Natural killer cell (primary cell): ENCODE data around the gene OR6X1. TPM values are rescaled to one million over a fixed set of nuclear protein-coding genes. Genes with fewer than 3 reads are reported as not detected.

Source experiments
- ATAC-seq, 3 donors: fragments of 150-1000 bp in 2 of 3; fragments of 200-7000 bp in 1 of 3; cut with Tn5 transposase; 1 replicate in 1 of 3; 2 replicates in 2 of 3; pipeline ENCODE4 v1.10.0; 2021; ENCODE audit warnings: mild to moderate bottlenecking in 2 of 3, moderate library complexity in 2 of 3
- DNase-seq, 2 donors: peaks; one replicate each; pipeline versions ENCODE4 v3.0.0 to v3.0.0-alpha.2; 2013 to 2021; ENCODE audit warnings: mixed read lengths in 1 of 2
- H3K27ac ChIP-seq: one replicate; pipeline ENCODE4 v1.5.1; 2013; ENCODE audit warnings: mild to moderate bottlenecking, low read length
- H3K27me3 ChIP-seq: one replicate; pipeline ENCODE4 v1.6.1; 2013; ENCODE audit warnings: low read length; ENCODE audit not compliant: control insufficient read depth, insufficient read depth
- H3K36me3 ChIP-seq: one replicate; pipeline ENCODE4 v1.6.1; 2013; ENCODE audit warnings: low read length; ENCODE audit not compliant: control insufficient read depth, insufficient read depth
- H3K4me1 ChIP-seq: one replicate; pipeline ENCODE4 v1.6.1; 2013; ENCODE audit warnings: low read length; ENCODE audit not compliant: control insufficient read depth, insufficient read depth
- H3K4me3 ChIP-seq: one replicate; pipeline ENCODE4 v1.5.1; 2013; ENCODE audit warnings: low read length
- H3K9me3 ChIP-seq: one replicate; pipeline ENCODE4 v1.6.1; 2013; ENCODE audit warnings: low read length; ENCODE audit not compliant: control insufficient read depth, insufficient read depth
- H3K27ac Mint-ChIP-seq, 2 donors: one replicate each; pipeline ENCODE4 v1.8.0; 2022; ENCODE audit warnings: mild to moderate bottlenecking in 2 of 2, mixed read lengths in 2 of 2, moderate library complexity in 1 of 2
- H3K27me3 Mint-ChIP-seq, 2 donors: one replicate each; pipeline ENCODE4 v1.8.0; 2022; ENCODE audit warnings: low read depth in 2 of 2, mixed read lengths in 2 of 2
- H3K36me3 Mint-ChIP-seq: one replicate; pipeline ENCODE4 v1.8.0; 2022; ENCODE audit warnings: mixed read lengths
- H3K4me1 Mint-ChIP-seq, 2 donors: one replicate each; pipeline ENCODE4 v1.8.0; 2022; ENCODE audit warnings: mixed read lengths in 2 of 2
- H3K4me3 Mint-ChIP-seq: one replicate; pipeline ENCODE4 v1.8.0; 2022; ENCODE audit warnings: mild to moderate bottlenecking, moderate library complexity, mixed read lengths
- H3K9me3 Mint-ChIP-seq, 2 donors: one replicate each; pipeline ENCODE4 v1.8.0; 2022; ENCODE audit warnings: mixed read lengths in 2 of 2
- CTCF ChIP-seq: fragments of 200-600 bp; IDR thresholded peaks from one replicate; pipeline ENCODE4 v1.8.0; 2022; ENCODE audit warnings: antibody characterized with exemption
- WGBS: methylation state at CpG from one replicate; pipeline ENCODE4 v1.1.7; 2013; ENCODE audit warnings: missing lambda C conversion rate; ENCODE audit not compliant: insufficient coverage; 5-methylcytosine and 5-hydroxymethylcytosine counted together
- intact Hi-C: fragments of 100-400 bp; cut with micrococcal nuclease; formaldehyde crosslinking; loops from one replicate; pipeline ENCODE4 v1.14.2; 2022
- total RNA-seq, 4 donors: library from RNA; stranded (reverse); fragments of 120-200 nt in 1 of 4; gene quantifications; one replicate each; pipeline versions ENCODE4 v1.2.3 to v1.2.4, GENCODE V29; 2013 to 2022

The OR6X1 gene
- total RNA-seq, 3 donors from 2014 or later (not counting 1 experiment from before 2014, with no cell fraction given) = not detected

GRCh38 chr11:123798513-123799252, 44.4 kb upstream of the OR6X1 start:
- Histone ChIP-seq H3K4me3 (no peak overlapping the region), H3K36me3 (no peaks in the 10 kb centered on the region), H3K9me3 (no peaks in the 10 kb centered on the region), H3K27me3 (no peaks in the 10 kb centered on the region), H3K4me1 (no peaks in the 10 kb centered on the region), H3K27ac (no peak overlapping the region)
- Mint-ChIP-seq H3K4me1 (no peaks in the 10 kb centered on the region), H3K27me3 (peaks cover 13 to 29% of the 10 kb centered on the region in 2 donors), H3K9me3 (no peaks in the 10 kb centered on the region), H3K4me3 (no peak overlapping the region), H3K27ac (no peak overlapping the region), H3K36me3 (no peaks in the 10 kb centered on the region)
- TF ChIP-seq CTCF = no peak
- WGBS = 93% methylated on average over 4 of the region's 5 CpGs
- DNase-seq = no peak
- no peak for ATAC-seq
- intact Hi-C loops = no loop called here

GRCh38 chr11:123798079-123798478, 43.8 kb upstream of the OR6X1 start:
- H3K27ac Mint-ChIP-seq = no peak overlapping the region
- no peaks in the 10 kb centered on the region for H3K9me3 ChIP-seq
- H3K4me1 ChIP-seq = no peaks in the 10 kb centered on the region
- no peak overlapping the region for H3K4me3 ChIP-seq
- H3K36me3 ChIP-seq = no peaks in the 10 kb centered on the region
- no peaks in the 10 kb centered on the region for H3K9me3 Mint-ChIP-seq
- intact Hi-C loops = no loop called here
- H3K36me3 Mint-ChIP-seq = no peaks in the 10 kb centered on the region
- no peak for ATAC-seq
- 55% methylated on average over 3 of the region's 4 CpGs for WGBS
- no peak overlapping the region for H3K4me3 Mint-ChIP-seq
- H3K4me1 Mint-ChIP-seq = no peaks in the 10 kb centered on the region
- H3K27me3 ChIP-seq = no peaks in the 10 kb centered on the region
- DNase-seq = no peak
- TF ChIP-seq CTCF = no peak
- H3K27ac ChIP-seq = no peak overlapping the region
- peaks cover 13 to 31% of the 10 kb centered on the region in 2 donors for H3K27me3 Mint-ChIP-seq

- 31% methylated on average over 9 of the region's 10 CpGs for WGBS
- Histone ChIP-seq H3K4me1 (no peaks in the 10 kb centered on the region), H3K4me3 (no peak overlapping the region), H3K27ac (no peak overlapping the region), H3K36me3 (no peaks in the 10 kb centered on the region), H3K9me3 (no peaks in the 10 kb centered on the region), H3K27me3 (no peaks in the 10 kb centered on the region)
- ATAC-seq = no peak
- Mint-ChIP-seq H3K27ac (no peak overlapping the region), H3K36me3 (no peaks in the 10 kb centered on the region), H3K9me3 (no peaks in the 10 kb centered on the region), H3K27me3 (peaks cover 13 to 36% of the 10 kb centered on the region in 2 donors), H3K4me3 (no peak overlapping the region), H3K4me1 (no peaks in the 10 kb centered on the region)
- DNase-seq = no peak
- no peak for TF ChIP-seq CTCF
- intact Hi-C loops = no loop called here
Observed at GRCh38 chr11:123797541-123797940, 43.2 kb upstream of the OR6X1 start.

- Histone ChIP-seq H3K4me1 (no peaks in the 10 kb centered on the region), H3K27ac (no peak overlapping the region), H3K4me3 (no peak overlapping the region), H3K9me3 (no peaks in the 10 kb centered on the region), H3K36me3 (no peaks in the 10 kb centered on the region), H3K27me3 (no peaks in the 10 kb centered on the region)
- H3K4me3 Mint-ChIP-seq = no peak overlapping the region
- ATAC-seq (no peak), DNase-seq (no peak)
- H3K27me3 Mint-ChIP-seq = peaks cover 13 to 36% of the 10 kb centered on the region in 2 donors
- TF ChIP-seq CTCF = no peak
- H3K4me1 Mint-ChIP-seq = no peaks in the 10 kb centered on the region
- no peaks in the 10 kb centered on the region for H3K36me3 Mint-ChIP-seq
- intact Hi-C loops = no loop called here
- H3K27ac Mint-ChIP-seq = no peak overlapping the region
- 77% methylated on average over 4 of the region's 4 CpGs for WGBS
- H3K9me3 Mint-ChIP-seq = no peaks in the 10 kb centered on the region
Observed at GRCh38 chr11:123797114-123797513, 42.8 kb upstream of the OR6X1 start.
